Naive thymus-derived CD4-positive, alpha-beta T cell (primary cell): ENCODE measurements around the gene CR1L. TPM values are rescaled to one million over a fixed set of nuclear protein-coding genes. Genes with fewer than 3 reads are reported as not detected.
"Not testable (repeated sequence)": the region's sequence is repeated elsewhere in the genome, so short reads cannot be mapped to it uniquely, and the experiment has no call there.

ENCODE experiments used
- ATAC-seq: fragments of 150-1000 bp; cut with Tn5 transposase; 2 replicates; pipeline ENCODE4 v1.10.0; 2021; ENCODE audit warnings: mild to moderate bottlenecking, moderate library complexity
- CTCF ChIA-PET: fragments of 350-600 bp; sonication (Branson Sonifier 250); formaldehyde crosslinking; loops from one replicate; lab custom pipeline; 2021; ENCODE audit warnings: antibody characterized with exemption; lab: Charles Lee
- POLR2A ChIA-PET: fragments of 350-600 bp; sonication (Branson Sonifier 250); formaldehyde crosslinking; loops from one replicate; lab custom pipeline; 2021; ENCODE audit warnings: antibody characterized with exemption, inconsistent platforms; lab: Charles Lee
- DNase-seq, 9 donors: peaks; one replicate each; pipeline versions ENCODE4 v3.0.0 to v3.0.0-alpha.2; 2020 to 2022; ENCODE audit warnings: mixed read lengths in 1 of 9
- H3K27ac ChIP-seq: one replicate; pipeline ENCODE4 v1.7.0; 2013; ENCODE audit warnings: mild to moderate bottlenecking, low read depth, low read length, moderate library complexity
- H3K27me3 ChIP-seq, 2 donors: one replicate each; pipeline ENCODE4 v1.7.0; 2013; ENCODE audit warnings: low read length in 2 of 2, mild to moderate bottlenecking in 2 of 2, moderate library complexity in 2 of 2; ENCODE audit not compliant: control insufficient read depth in 2 of 2, insufficient read depth in 2 of 2
- H3K36me3 ChIP-seq, 3 experiments: 1 replicate in 2 of 3; 2 replicates in 1 of 3; pipeline ENCODE4 v1.7.0; 2013; ENCODE audit warnings: low read length in 3 of 3, mild to moderate bottlenecking in 3 of 3, moderate library complexity in 1 of 3; ENCODE audit not compliant: insufficient read depth in 3 of 3, control insufficient read depth in 2 of 3
- H3K4me1 ChIP-seq, 2 donors: one replicate each; pipeline ENCODE4 v1.7.0; 2013; ENCODE audit warnings: low read length in 2 of 2, mild to moderate bottlenecking in 2 of 2, moderate library complexity in 1 of 2; ENCODE audit not compliant: control insufficient read depth in 2 of 2, insufficient read depth in 2 of 2
- H3K4me3 ChIP-seq: 2 replicates; pipeline ENCODE4 v1.7.0; 2013; ENCODE audit warnings: mild to moderate bottlenecking, low read length
- H3K9me3 ChIP-seq, 3 experiments: 1 replicate in 2 of 3; 2 replicates in 1 of 3; pipeline ENCODE4 v1.7.0; 2013; ENCODE audit warnings: low read length in 3 of 3; ENCODE audit not compliant: control insufficient read depth in 2 of 3
- H3K27ac Mint-ChIP-seq, 9 donors: one replicate each; pipeline ENCODE4 v1.8.0; 2020 to 2022; ENCODE audit warnings: mixed read lengths in 9 of 9, mild to moderate bottlenecking in 8 of 9, moderate library complexity in 5 of 9, inconsistent platforms in 2 of 9
- H3K27me3 Mint-ChIP-seq, 5 donors: one replicate each; pipeline ENCODE4 v1.8.0; 2021 to 2022; ENCODE audit warnings: mixed read lengths in 5 of 5, mild to moderate bottlenecking in 1 of 5
- H3K36me3 Mint-ChIP-seq, 5 donors: one replicate each; pipeline ENCODE4 v1.8.0; 2020 to 2022; ENCODE audit warnings: mixed read lengths in 5 of 5, mild to moderate bottlenecking in 3 of 5, inconsistent platforms in 1 of 5
- H3K4me1 Mint-ChIP-seq, 7 donors: one replicate each; pipeline ENCODE4 v1.8.0; 2020 to 2022; ENCODE audit warnings: mixed read lengths in 7 of 7, mild to moderate bottlenecking in 3 of 7, inconsistent platforms in 1 of 7
- H3K4me3 Mint-ChIP-seq, 10 donors: one replicate each; pipeline ENCODE4 v1.8.0; 2020 to 2022; ENCODE audit warnings: mild to moderate bottlenecking in 10 of 10, mixed read lengths in 10 of 10, moderate library complexity in 6 of 10, inconsistent platforms in 2 of 10
- H3K9me3 Mint-ChIP-seq, 11 donors: one replicate each; pipeline ENCODE4 v1.8.0; 2020 to 2022; ENCODE audit warnings: mixed read lengths in 11 of 11, mild to moderate bottlenecking in 4 of 11, inconsistent platforms in 1 of 11, moderate library complexity in 1 of 11
- intact Hi-C, 2 donors: fragments of 100-400 bp; cut with micrococcal nuclease; formaldehyde crosslinking; loops; one replicate each; pipeline ENCODE4 v1.15.1; 2023
- polyA plus RNA-seq, 2 donors: library from polyadenylated mRNA; unstranded; fragments of 300-500 nt; fragmentation: Illumina TruSeq; gene quantifications; one replicate each; pipeline ENCODE4 v1.2.3, GENCODE V29; 2021
- total RNA-seq, 6 experiments: library from RNA in 5 of 6; stranded (reverse) in 5 of 6; gene quantifications; 1 replicate in 5 of 6; 2 replicates in 1 of 6; pipeline ENCODE4 v1.2.3 and lab custom pipeline; 2021 to 2026

CR1L gene
- total and polyA plus RNA-seq, 7 experiments from 2014 or later = 0.42 to 0.53 TPM; not detected in 5

DNA sequence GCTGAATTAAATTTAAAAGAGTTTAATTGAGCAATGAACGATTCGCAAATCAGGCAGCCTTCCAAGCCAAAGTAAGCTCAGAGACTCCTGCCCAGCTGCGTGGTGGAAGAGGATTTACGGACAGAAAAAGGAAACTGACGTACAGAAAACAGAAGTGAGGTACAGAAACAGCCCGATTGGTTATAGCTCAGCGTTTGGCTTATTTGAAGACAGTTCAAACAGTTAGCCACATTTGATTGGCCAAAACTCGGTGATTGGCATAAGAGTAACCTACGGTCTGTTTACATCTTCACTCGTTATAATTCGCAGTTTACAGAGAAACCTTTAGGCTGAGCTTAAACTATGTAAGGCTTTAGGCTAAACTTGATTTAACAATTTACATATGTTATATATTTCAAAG is 46.9 kb downstream of the CR1L start:
- ChIA-PET CTCF (no interaction called here), POLR2A (no interaction called here)

DNA sequence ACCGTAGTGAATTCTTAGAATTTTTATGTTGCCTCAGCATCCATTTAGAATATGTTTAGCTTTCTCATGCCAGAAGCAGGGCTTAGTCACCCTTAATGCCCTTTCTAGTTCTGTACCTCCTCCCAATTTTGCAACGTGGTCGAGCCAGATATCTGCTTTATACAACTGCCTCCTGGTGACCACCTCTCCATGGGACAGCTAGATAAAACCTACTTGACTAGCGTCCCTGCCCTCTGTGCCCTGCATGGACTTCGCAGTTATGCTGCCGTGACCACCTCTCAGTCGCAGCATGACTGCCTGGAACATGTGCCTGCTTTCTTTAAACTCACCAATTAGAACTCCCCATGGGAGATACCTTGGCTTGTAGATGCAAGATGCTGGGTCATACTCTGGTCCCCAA is 47.4 kb downstream of the CR1L start:
- H3K4me1 Mint-ChIP-seq, H3K36me3 Mint-ChIP-seq, intact Hi-C loops, H3K9me3 ChIP-seq, H3K27ac Mint-ChIP-seq, H3K27me3 ChIP-seq, H3K9me3 Mint-ChIP-seq, H3K4me3 Mint-ChIP-seq, H3K27ac ChIP-seq, H3K4me1 ChIP-seq, DNase-seq, POLR2A ChIA-PET, CTCF ChIA-PET, H3K4me3 ChIP-seq, ATAC-seq, H3K36me3 ChIP-seq: not testable (repeated sequence)
- peaks cover 0 to 49% (median 18%) of the 10 kb centered on the region in 5 donors for H3K27me3 Mint-ChIP-seq

More for the DNA sequence above, 46.9 kb downstream of the CR1L start:
- Mint-ChIP-seq H3K9me3 (no peaks in the 10 kb centered on the region), H3K27ac (no peak overlapping the region), H3K4me1 (no peaks in the 10 kb centered on the region), H3K36me3 (no peaks in the 10 kb centered on the region), H3K4me3 (no peak overlapping the region), H3K27me3 (peaks cover 0 to 48% (median 18%) of the 10 kb centered on the region in 5 donors)
- intact Hi-C loops = no loop called here
- ATAC-seq (no peak), DNase-seq (no peak)
- H3K36me3 ChIP-seq = no peaks in the 10 kb centered on the region
- H3K4me1 ChIP-seq = no peaks in the 10 kb centered on the region
- H3K27ac ChIP-seq = no peak overlapping the region
- H3K27me3 ChIP-seq = no peaks in the 10 kb centered on the region
- no peaks in the 10 kb centered on the region for H3K9me3 ChIP-seq
- no peak overlapping the region for H3K4me3 ChIP-seq

- Mint-ChIP-seq H3K9me3 (no peaks in the 10 kb centered on the region), H3K4me1 (no peaks in the 10 kb centered on the region), H3K27me3 (peaks cover 0 to 40% (median 15%) of the 10 kb centered on the region in 5 donors), H3K36me3 (no peaks in the 10 kb centered on the region), H3K4me3 (no peak overlapping the region), H3K27ac (no peak overlapping the region)
- no peak overlapping the region for H3K27ac ChIP-seq
- H3K36me3 ChIP-seq = no peaks in the 10 kb centered on the region
- H3K4me3 ChIP-seq = no peak overlapping the region
- POLR2A ChIA-PET = no interaction called here
- DNase-seq (no peak), ATAC-seq (no peak)
- no peaks in the 10 kb centered on the region for H3K9me3 ChIP-seq
- H3K4me1 ChIP-seq = no peaks in the 10 kb centered on the region
- intact Hi-C loops = loop anchor here in 1 of 2 donors (5.0 kb wide), 1 partner anchor 101 kb away; no protein-coding TSS in a partner anchor
- CTCF ChIA-PET = no interaction called here
- no peaks in the 10 kb centered on the region for H3K27me3 ChIP-seq
Measured at GRCh38 chr1:207695891-207696290, 51.0 kb downstream of the CR1L start.

DNA sequence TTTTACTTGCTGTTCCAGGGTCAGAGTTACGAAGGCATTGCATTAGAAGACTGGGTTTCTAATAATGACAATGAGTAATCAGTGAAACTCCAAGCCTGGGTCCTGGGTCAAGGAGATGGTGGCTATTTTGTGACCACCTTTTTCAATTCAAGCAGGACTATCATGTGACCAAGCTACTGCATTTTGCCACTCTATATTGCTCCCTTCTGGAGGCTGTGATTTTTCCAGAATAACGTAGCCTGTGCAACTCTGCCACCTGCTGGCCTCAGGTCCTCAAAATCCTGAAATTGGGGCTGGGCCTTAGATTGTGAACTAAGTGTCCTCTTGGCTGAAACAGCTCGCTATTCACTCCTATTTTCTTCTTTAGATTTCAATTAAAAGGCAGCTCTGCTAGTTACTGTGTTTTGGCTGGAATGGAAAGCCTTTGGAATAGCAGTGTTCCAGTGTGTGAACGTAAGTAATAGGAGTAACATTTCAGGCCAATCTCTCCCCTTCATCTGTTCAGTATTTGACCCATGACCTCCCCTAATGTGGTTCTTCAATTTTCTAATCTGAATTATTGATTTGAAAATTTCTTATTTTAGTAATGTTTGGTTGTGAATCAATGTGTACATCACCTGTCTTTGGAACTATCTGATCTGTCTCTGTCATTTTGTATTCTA is 54.0 kb downstream of the CR1L start:
- Mint-ChIP-seq H3K4me1 (no peaks in the 10 kb centered on the region), H3K27ac (no peak overlapping the region), H3K27me3 (peaks cover 2 to 32% (median 9%) of the 10 kb centered on the region in 5 donors), H3K9me3 (no peaks in the 10 kb centered on the region), H3K4me3 (no peak overlapping the region), H3K36me3 (no peaks in the 10 kb centered on the region)
- H3K36me3 ChIP-seq = no peaks in the 10 kb centered on the region
- H3K27me3 ChIP-seq = no peaks in the 10 kb centered on the region
- DNase-seq (peak in 5 of 9 donors; percentile 7 to 29 (median 17)), ATAC-seq (peak; percentile 76)
- no peak overlapping the region for H3K4me3 ChIP-seq
- ChIA-PET CTCF (interaction anchor here (1.2 to 1.3 kb wide), 3 partner anchors 98 to 118 kb away, joined by 3 to 7 read pairs (median 4); no protein-coding TSS in a partner anchor), POLR2A (interaction anchor here (0.6 kb wide), 1 partner anchor 98 kb away, joined by 4 read pairs; no protein-coding TSS in a partner anchor)
- intact Hi-C loops = loop anchor here (1.0 to 5.0 kb wide), 2 partner anchors 98 kb away; no protein-coding TSS in a partner anchor
- H3K27ac ChIP-seq = no peak overlapping the region
- no peaks in the 10 kb centered on the region for H3K4me1 ChIP-seq
- H3K9me3 ChIP-seq = no peaks in the 10 kb centered on the region

GRCh38 chr1:207702317-207702716 is 57.4 kb downstream of the CR1L start:
- Mint-ChIP-seq H3K27ac (no peak overlapping the region), H3K27me3 (peaks cover 0 to 30% (median 0%) of the 10 kb centered on the region in 5 donors), H3K9me3 (no peaks in the 10 kb centered on the region), H3K4me1 (no peaks in the 10 kb centered on the region), H3K36me3 (no peaks in the 10 kb centered on the region), H3K4me3 (no peak overlapping the region)
- ATAC-seq = no peak
- no peak for DNase-seq
- Histone ChIP-seq H3K36me3 (no peaks in the 10 kb centered on the region), H3K4me1 (no peaks in the 10 kb centered on the region), H3K27ac (no peak overlapping the region), H3K27me3 (no peaks in the 10 kb centered on the region), H3K4me3 (no peak overlapping the region), H3K9me3 (no peaks in the 10 kb centered on the region)
- ChIA-PET CTCF (no interaction called here), POLR2A (no interaction called here)
- intact Hi-C loops = no loop called here

GRCh38 chr1:207703712-207704111 is 58.8 kb downstream of the CR1L start:
- H3K27ac Mint-ChIP-seq = peak overlapping the region in 1 of 9 donors; percentile 16
- H3K9me3 Mint-ChIP-seq = no peaks in the 10 kb centered on the region
- peaks cover 0 to 32% (median 0%) of the 10 kb centered on the region in 5 donors for H3K27me3 Mint-ChIP-seq
- no peaks in the 10 kb centered on the region for H3K27me3 ChIP-seq
- no peak overlapping the region for H3K27ac ChIP-seq
- ATAC-seq (no peak), DNase-seq (no peak)
- ChIA-PET CTCF (no interaction called here), POLR2A (no interaction called here)
- no peaks in the 10 kb centered on the region for H3K4me1 ChIP-seq
- no peaks in the 10 kb centered on the region for H3K9me3 ChIP-seq
- no peak overlapping the region for H3K4me3 Mint-ChIP-seq
- H3K36me3 ChIP-seq = no peaks in the 10 kb centered on the region
- no peaks in the 10 kb centered on the region for H3K4me1 Mint-ChIP-seq
- no peaks in the 10 kb centered on the region for H3K36me3 Mint-ChIP-seq
- H3K4me3 ChIP-seq = no peak overlapping the region
- intact Hi-C loops = no loop called here

DNA sequence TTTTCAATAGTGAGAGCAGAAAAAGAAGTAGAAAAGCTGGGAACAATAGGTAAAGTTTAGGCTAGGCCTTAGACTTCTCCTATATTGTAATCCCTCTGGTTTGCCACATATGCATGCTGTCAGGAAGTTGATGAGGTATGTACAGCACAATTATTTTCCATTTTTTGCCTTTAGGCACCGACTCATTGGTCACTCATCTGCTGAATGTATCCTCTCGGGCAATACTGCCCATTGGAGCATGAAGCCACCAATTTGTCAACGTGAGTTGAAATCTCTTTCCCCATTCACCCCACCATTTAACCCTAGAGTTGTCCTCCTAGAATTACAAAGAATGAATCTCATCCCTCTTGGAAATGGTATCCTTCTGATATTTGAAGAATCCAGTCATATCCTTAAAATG is 63.1 kb downstream of the CR1L start:
- CTCF ChIA-PET, POLR2A ChIA-PET, H3K4me3 Mint-ChIP-seq, H3K9me3 ChIP-seq, H3K27ac Mint-ChIP-seq, H3K4me1 ChIP-seq, H3K36me3 Mint-ChIP-seq, H3K36me3 ChIP-seq, ATAC-seq, H3K4me3 ChIP-seq, H3K27ac ChIP-seq, intact Hi-C loops, H3K9me3 Mint-ChIP-seq, H3K4me1 Mint-ChIP-seq, H3K27me3 ChIP-seq, DNase-seq: not testable (repeated sequence)
- peaks cover 0 to 26% (median 0%) of the 10 kb centered on the region in 5 donors for H3K27me3 Mint-ChIP-seq
